H1 (cell line): ENCODE data around the gene MGAT4D.

Source experiments
- CBX5 ChIP-seq: fragments of 300-800, 300-1000 bp; sonication (generic); IDR thresholded peaks from 2 replicates; pipeline ENCODE4 v1.7.1; 2016; ENCODE audit warnings: antibody characterized with exemption, low read length, low read depth
- CHD2 ChIP-seq: IDR thresholded peaks from 2 replicates; pipeline ENCODE4 v1.6.1; 2012; ENCODE audit warnings: low read length, improper control_type of control experiment
- EP300 ChIP-seq, 2 experiments: IDR thresholded peaks; 1 replicate in 1 of 2; 2 replicates in 1 of 2; pipeline ENCODE4 v1.6.1; 2011 to 2012; ENCODE audit warnings: low read depth in 2 of 2, low read length in 2 of 2, mild to moderate bottlenecking in 2 of 2, borderline replicate concordance in 1 of 2, inconsistent platforms in 1 of 2, moderate library complexity in 1 of 2
- EZH2 ChIP-seq: fragments of 200-600 bp; sonication (generic); IDR thresholded peaks from 2 replicates; pipeline ENCODE4 v1.7.1; 2012; ENCODE audit warnings: low read depth, mild to moderate bottlenecking, moderate library complexity, low read length, inconsistent platforms; ENCODE audit not compliant: severe bottlenecking
- KDM1A ChIP-seq: fragments of 200-600, 300-600 bp; sonication (generic); IDR thresholded peaks from 2 replicates; pipeline ENCODE4 v1.7.1; 2016; ENCODE audit warnings: mild to moderate bottlenecking, low read length, borderline replicate concordance
- MAFK ChIP-seq: IDR thresholded peaks from 2 replicates; pipeline ENCODE4 v1.6.1; 2012; ENCODE audit warnings: low read depth, mild to moderate bottlenecking, improper control_type of control experiment, low read length
- NRF1 ChIP-seq: IDR thresholded peaks from 2 replicates; pipeline ENCODE4 v1.6.1; 2011; ENCODE audit warnings: mild to moderate bottlenecking, low read depth, low read length, improper control_type of control experiment
- RAD21 ChIP-seq, 2 experiments: IDR thresholded peaks in 1 of 2; conservative IDR thresholded peaks in 1 of 2; 2 replicates each; pipeline ENCODE4 v1.6.1; 2011; ENCODE audit warnings: low read depth in 2 of 2, low read length in 2 of 2, improper control_type of control experiment in 1 of 2, inconsistent platforms in 1 of 2, mild to moderate bottlenecking in 1 of 2, moderate library complexity in 1 of 2
- RNF2 ChIP-seq: fragments of 200-900, 300-1000 bp; sonication (generic); IDR thresholded peaks from 2 replicates; pipeline ENCODE4 v1.7.1; 2016; ENCODE audit warnings: borderline replicate concordance, low read depth, mild to moderate bottlenecking, antibody characterized with exemption, low read length; ENCODE audit not compliant: poor library complexity, severe bottlenecking; ENCODE audit errors: missing control alignments
- RXRA ChIP-seq: IDR thresholded peaks from 2 replicates; pipeline ENCODE4 v1.6.1; 2011; ENCODE audit warnings: low read depth, mild to moderate bottlenecking, low read length, moderate library complexity; ENCODE audit not compliant: insufficient read depth
- SP1 ChIP-seq: IDR thresholded peaks from 2 replicates; pipeline ENCODE4 v1.6.1; 2011; ENCODE audit warnings: low read depth, low read length
- TAF1 ChIP-seq: IDR thresholded peaks from 2 replicates; pipeline ENCODE4 v1.6.1; 2011; ENCODE audit warnings: mild to moderate bottlenecking, low read depth, low read length
- TF ChIP-seq, protein P1 (sequence below), 3 experiments: IDR thresholded peaks; 1 replicate in 2 of 3; 2 replicates in 1 of 3; pipeline versions ENCODE4 v1.5.1 to v1.6.1; 2011; ENCODE audit warnings: low read length in 3 of 3, mild to moderate bottlenecking in 3 of 3, inconsistent platforms in 2 of 3, low read depth in 1 of 3, moderate library complexity in 1 of 3; ENCODE audit not compliant: insufficient read depth in 1 of 3; ENCODE audit errors: control extremely low read depth in 1 of 3

DNA sequence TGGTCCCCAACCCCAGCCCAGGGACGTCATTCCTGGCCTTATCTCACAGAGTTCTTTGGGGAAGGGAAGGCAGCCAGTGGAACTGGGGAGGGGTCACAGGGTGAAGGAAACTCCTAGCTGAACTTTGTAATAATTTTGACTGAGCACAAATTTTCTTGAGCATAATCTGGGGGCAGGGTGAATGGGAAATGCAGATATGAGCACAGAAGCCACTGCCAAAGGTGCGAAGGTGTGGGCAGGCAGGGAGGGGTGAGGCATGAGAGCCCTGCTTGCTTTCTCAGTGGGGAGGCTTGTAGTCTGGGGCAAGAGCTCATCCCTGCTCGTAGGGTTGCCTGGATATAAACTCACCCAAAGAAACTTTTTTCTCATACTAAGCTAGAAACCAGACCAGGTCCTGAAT lies 34.9 kb downstream of the MGAT4D start:
- TF ChIP-seq EZH2: no peak
- TF ChIP-seq NRF1: no peak
- no peak for TF ChIP-seq TAF1
- TF ChIP-seq RXRA: no peak
- no peak for TF ChIP-seq CBX5
- TF ChIP-seq, protein P1, sequence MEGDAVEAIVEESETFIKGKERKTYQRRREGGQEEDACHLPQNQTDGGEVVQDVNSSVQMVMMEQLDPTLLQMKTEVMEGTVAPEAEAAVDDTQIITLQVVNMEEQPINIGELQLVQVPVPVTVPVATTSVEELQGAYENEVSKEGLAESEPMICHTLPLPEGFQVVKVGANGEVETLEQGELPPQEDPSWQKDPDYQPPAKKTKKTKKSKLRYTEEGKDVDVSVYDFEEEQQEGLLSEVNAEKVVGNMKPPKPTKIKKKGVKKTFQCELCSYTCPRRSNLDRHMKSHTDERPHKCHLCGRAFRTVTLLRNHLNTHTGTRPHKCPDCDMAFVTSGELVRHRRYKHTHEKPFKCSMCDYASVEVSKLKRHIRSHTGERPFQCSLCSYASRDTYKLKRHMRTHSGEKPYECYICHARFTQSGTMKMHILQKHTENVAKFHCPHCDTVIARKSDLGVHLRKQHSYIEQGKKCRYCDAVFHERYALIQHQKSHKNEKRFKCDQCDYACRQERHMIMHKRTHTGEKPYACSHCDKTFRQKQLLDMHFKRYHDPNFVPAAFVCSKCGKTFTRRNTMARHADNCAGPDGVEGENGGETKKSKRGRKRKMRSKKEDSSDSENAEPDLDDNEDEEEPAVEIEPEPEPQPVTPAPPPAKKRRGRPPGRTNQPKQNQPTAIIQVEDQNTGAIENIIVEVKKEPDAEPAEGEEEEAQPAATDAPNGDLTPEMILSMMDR (IDR thresholded peaks at IDR 0.05; ENCODE audit: control extremely low read depth in 1 of 3, insufficient read depth in 1 of 3, low read depth in 1 of 3, low read length in 3 of 3): no peak
- TF ChIP-seq CHD2: no peak
- no peak for TF ChIP-seq RNF2
- TF ChIP-seq EP300 (IDR thresholded peaks at IDR 0.05; ENCODE audit: borderline replicate concordance in 1 of 2, low read depth in 2 of 2, low read length in 2 of 2): no peak
- TF ChIP-seq MAFK: no peak
- TF ChIP-seq SP1: no peak
- no peak for TF ChIP-seq RAD21 (IDR thresholded peaks at IDR 0.05 in 1 of 2, conservative IDR thresholded peaks at IDR 0.05 in 1 of 2; ENCODE audit: low read depth in 2 of 2, low read length in 2 of 2)
- no peak for TF ChIP-seq KDM1A
